ENCODE data around the gene MAGI1. TPM values are rescaled to one million over a fixed set of nuclear protein-coding genes. Genes with fewer than 3 reads are reported as not detected.

The MAGI1 gene
- total RNA-seq, 1 donor from 2014 or later, result 44.9 TPM

DNA sequence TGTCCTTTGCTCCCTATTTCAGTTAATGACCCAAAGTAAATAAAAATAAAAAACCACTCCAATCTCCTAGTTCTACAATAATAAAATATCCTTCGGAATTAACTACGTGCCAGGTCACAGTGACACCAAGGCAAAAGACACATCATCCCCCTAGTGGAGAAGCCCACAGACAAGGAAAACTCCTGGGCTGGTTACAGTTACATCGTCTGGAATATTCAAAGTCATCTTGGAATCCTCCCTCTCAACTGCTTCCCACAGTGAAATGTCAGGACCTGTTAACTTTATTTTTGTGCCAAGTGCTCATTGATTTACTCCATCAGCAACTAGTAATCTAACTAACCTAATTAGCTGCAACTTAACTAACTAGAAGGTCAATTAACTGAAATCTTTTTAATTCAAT is 349.3 kb downstream of the MAGI1 start:
- no peak for DNase-seq (ENCODE audit: extremely low read depth, low read depth, low spot score)

DNA sequence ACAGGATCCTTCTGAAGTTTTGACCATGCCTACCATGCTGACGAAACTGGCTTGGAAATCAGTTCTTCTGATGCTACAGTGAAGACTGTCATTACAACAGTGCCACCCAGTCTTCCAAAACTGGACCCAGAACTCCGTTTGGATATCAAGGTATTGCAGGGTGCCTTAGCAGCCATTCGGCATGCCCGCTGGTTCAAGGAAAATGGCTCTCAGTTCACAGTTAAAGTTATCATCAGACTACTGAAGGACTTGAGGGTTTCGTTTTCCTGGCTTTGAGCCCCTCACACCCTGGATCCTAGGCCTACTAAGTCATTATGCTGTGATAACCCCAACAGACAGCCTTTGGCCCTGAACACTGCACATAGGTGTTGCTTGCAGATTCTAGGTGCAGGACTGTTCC is 351.0 kb downstream of the MAGI1 start:
- DNase-seq (ENCODE audit: extremely low read depth, low read depth, low spot score), result no peak

DNA sequence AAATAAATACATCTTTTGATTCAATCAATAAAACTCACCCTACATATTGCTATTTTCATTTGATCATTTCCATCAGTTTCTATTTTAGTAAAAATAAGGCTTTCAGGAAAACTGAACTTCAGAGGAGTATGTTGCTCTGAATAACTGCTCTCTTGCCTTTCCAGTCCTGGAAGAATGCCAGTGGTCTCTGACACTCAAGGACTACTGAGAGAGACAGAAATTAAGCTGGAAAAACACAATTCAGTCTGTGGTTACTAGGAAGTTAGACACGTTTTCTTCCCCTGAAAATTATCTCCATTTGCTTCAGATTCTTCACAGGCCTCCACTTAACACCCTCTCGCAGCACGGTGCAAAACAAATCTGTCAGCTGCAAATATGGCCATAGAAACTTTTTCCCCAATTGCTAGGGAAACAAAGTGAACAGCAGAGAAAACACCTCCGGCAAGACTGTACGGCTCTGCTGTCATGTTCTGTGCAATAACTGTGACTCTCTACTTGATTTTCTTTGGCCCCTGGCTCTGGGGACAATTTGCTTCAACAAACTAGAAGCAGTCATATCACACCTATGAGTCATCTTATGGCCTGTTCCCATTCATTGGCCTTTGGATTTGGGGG is 353.0 kb downstream of the MAGI1 start:
- no peak for DNase-seq (ENCODE audit: extremely low read depth, low read depth, low spot score)

DNA sequence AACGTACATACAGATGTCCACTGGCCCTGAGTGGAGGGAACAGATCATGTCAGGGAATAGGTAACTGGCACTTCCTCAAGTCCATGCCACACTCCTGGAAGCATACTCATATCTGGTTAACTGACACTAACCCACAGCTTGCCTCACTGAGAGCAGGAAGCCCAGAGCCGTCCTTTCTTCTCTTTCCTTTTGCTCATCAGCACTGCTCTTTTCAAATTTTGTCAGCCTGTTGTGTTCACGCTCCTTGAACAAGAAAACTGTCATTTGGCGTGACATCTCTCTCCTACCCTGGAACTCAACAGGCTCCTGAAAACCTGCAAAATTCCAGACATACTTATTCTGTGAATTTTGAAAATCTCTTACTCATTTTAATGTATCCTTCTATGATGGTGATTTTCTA is 360.2 kb downstream of the MAGI1 start:
- DNase-seq (ENCODE audit: extremely low read depth, low read depth, low spot score), result no peak

DNA sequence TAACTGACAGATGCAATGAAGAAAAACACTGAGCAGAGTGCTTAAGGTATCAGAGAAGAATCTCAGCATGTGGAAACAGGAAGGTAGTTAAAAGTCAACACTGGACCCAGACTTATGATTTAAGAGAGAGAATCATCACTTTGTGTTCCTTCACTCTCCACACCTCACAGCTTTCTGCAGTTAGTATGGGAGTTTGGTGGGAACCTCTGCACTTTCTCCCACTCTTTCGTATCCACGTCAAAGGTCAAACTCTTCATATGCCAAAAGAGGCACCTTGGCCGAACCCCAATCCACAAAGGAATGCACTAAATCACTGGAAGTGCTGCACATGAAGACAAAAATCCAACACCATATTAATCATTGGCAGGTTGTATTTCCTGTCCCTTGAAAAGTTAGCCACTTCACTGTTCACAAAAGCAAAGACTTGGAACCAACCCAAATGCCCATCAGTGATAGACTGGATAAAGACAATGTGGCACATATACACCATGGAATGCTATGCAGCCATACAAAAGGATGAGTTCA is 361.2 kb downstream of the MAGI1 start:
- DNase-seq (ENCODE audit: extremely low read depth, low read depth, low spot score), result no peak

DNA sequence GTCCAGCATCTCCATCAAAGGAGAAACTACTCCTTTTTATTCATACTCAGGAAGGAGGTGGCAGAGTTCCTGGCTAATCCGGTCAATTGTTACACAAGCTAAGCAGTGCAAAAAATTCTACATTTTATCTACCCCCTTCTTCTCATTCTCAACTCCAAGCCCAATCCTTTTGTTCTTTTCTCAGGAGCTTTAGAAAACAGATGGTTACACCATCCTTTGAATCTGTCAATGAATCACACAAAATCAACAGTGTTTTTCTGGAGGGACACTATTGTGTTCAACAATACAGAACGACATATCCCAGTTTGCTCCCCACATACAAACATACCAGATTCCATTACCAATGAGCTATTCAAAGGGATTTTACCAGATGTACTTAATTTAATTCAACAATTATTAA is 362.1 kb downstream of the MAGI1 start:
- no peak for DNase-seq (ENCODE audit: extremely low read depth, low read depth, low spot score)

DNA sequence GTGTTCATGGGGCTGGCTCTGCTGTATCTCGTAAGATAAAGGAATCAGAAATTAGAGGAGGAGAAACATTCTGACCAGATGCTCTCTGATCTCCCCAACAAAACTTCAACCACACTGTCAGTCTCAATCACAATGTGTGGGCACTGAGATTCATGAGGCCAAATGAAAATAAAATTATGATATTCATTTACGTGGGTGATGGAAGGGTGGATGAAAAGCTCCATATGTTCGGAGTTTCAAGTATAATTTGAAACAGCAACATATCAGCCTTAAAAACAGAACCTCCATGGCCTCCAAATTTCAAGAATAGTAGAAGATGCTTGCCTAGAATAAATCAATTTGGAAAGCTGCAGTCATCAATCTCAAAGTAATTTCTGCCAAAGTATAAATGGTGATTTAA is 363.7 kb downstream of the MAGI1 start:
- no peak for DNase-seq (ENCODE audit: extremely low read depth, low read depth, low spot score)

DNA sequence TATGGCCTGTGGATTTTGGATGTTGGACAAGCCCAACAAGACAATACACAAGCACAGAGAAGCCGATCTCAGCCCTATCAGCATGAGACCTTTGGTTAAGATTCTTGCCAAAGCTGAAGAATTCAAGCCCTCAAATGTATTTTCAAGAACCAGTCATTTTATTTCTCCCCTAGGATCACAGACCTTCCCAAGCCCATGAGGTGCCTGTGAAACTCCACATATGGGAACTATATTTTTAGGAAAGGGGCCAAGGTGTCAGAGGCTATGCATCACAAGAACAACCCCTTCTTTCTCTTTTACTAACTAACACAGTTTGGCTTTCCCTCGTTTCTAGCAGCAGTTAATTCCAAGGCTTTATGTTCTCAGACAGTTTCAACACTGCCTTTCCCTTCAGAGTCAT is 364.5 kb downstream of the MAGI1 start:
- DNase-seq (ENCODE audit: extremely low read depth, low read depth, low spot score), result no peak

DNA sequence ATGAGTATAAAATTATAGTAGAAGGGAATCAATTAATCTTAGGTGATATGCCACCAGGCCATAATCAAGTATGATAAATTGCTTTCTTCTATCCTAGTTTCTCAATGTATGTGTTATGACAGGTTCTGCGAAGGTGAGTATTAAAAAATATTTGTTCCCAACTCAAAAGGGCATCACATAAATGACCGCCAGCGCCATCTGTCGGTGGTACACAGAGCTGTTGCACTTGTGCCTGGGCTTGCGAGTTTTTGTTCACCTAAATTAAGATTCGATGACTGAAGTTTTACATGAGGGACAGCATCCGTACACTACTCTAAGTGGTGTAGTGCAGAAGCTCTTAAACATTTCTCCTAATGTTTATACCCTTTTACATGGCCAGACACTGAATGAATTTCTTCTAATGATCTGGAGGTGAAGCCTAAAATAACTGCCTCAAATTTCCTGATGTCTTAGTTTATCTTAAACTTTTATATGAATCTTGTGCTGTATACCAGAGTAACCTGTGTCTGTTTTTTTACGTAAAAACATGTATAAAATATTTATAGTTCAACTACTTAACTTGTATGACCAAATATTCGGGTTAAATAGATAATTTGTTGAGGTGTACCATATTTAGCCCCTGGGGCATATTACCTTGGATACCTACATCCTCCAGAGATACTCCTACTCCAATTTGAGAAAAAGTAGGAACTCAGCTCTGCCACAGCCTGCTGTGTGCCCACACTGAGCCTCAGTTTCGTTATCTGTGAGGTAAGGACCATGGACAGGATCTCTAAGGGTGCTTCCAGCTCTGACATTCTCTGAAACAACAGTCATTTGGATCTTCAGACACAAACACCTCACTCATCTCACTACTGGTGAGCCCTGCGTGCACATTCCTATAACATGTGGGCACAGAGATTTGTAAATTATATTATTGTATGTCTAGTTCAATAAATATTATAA is 365.6 kb downstream of the MAGI1 start:
- DNase-seq (ENCODE audit: extremely low read depth, low read depth, low spot score), result no peak

DNA sequence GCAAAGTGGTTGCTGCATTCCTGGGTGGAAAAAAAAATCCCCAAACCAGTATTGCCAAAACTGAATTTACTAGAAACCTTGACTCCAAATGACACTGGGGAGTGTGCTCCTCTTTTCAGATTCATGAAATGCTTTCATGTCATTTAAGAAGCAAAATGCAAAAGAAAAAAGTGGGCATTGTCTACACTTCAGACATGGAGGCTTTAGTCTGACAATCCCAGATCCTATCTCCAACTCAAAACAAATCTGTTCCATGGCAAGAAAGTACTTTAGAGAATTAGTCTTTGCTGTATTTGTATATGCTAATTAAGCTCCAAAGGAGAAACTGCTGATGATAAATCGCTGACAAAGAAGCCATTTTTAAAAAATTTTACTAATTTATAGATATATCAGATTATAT is 366.7 kb downstream of the MAGI1 start:
- DNase-seq (ENCODE audit: extremely low read depth, low read depth, low spot score), result no peak

DNA sequence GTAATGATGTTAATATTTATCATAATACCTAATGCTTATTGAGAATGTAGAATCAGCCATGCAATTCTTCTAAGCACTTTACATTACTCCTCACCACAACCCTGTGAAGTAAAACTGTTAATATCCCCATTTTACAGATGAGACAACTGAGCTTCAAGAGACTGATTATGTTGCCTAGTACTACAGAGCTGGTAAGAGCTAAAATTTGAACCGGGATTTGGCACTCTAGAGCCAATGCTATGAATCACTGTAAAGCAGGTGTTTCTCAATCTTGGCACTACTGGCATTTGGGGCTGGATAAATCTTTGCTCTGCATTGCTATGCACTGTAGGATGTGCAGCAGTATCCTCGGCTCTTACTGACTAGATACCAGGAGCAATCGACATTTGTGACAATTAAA is 367.7 kb downstream of the MAGI1 start:
- DNase-seq (ENCODE audit: extremely low read depth, low read depth, low spot score), result no peak

DNA sequence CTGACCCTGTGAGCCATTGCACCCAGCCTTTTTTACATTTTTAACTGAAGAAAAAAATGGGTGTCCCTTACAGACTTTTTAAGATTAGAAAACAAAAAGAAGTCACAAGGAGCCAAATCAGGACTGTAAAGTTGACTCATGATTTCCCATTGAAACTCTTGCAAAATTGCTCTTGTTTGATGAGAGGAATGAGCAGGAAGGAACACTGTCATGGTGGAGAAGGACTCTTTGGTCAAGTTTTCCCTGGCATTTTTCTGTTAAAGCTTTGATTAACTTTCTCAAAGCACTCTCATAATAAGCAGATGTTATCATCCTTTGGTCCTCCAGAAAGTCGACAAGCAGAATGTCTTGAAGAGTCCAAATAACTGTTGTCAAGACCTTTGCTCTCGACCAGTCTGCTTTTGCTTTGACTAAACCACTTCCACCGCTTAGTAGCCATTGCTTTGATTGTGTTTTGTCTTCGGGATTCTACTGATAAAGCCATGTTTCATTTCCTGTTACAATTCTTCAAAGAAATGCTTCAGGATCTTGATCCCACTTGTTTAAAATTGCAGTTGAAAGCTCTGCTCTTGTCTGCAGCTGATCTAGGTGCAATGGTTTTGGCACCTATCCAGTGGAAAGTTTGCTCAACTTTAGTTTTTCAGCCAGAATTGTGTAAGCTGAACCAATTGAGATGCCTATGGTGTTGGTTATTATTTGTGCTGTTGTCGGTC is 369.4 kb downstream of the MAGI1 start:
- DNase-seq (ENCODE audit: extremely low read depth, low read depth, low spot score), result no peak

DNA sequence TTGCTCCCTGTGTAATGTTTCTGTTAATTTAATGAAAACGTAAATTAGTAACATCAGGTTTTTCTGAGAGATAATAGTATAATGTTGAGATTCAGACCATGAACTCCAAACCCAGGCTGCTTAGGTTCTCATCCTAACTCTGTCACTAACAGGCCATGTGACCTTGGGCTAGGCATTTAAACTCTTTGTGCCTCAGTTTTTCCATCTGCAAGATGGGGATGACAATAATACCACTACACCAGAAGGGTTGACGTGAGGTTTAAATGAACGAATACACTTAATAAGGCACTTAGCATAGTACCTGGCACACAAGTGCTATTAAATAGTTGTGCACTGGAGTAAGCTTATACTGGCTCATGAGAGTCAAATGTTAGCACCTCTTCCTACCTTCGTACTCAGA is 370.8 kb downstream of the MAGI1 start:
- DNase-seq (ENCODE audit: extremely low read depth, low read depth, low spot score), result no peak

DNA sequence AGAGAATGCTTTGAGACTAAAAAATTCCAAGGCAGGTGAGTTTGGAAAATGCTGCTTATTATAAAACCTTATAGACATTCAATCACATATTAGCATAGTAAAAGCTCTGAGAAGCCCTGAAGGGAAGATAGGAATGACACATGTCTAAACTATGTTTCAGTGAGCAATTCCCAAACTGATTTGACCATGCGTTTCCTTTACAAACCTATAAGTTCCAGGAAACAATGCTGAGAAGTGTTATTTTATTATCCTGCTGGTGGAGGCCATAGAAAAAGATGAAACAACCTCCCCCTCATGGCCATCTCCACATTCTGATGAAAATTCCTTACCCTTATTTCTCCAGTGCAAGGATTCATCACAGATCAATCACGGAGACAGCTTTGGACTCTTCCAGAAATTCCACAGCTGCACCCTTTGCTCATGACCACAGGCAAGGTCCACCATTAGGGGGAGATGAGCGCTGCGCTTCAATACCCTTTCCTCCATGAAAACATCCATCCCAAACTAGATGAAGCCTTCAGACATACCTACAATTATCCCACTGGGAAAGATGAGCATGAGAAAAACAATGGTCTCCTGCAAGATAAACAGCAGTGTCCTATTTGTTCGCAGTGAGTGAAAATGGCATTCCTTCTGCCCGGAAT is 372.1 kb downstream of the MAGI1 start:
- no peak for DNase-seq (ENCODE audit: extremely low read depth, low read depth, low spot score)

DNA sequence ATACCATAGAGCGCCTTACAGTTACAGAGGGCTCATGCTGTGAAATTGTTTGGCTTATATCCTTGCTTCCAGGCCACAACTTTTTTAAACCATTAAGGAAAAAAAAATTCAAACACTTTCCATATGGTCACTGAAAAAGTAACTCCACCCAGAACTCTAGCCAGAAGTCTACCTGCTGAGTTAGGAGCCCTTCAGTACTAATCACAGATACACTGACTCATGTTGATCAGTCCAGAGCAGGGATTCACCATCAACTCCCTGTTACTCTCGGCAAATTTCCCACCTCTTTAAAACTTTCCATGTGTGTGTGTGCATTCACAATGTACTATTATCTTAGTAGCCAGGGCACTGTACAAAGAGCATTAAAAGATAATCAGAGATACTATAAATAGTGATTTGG is 372.8 kb downstream of the MAGI1 start:
- DNase-seq (ENCODE audit: extremely low read depth, low read depth, low spot score), result no peak

DNA sequence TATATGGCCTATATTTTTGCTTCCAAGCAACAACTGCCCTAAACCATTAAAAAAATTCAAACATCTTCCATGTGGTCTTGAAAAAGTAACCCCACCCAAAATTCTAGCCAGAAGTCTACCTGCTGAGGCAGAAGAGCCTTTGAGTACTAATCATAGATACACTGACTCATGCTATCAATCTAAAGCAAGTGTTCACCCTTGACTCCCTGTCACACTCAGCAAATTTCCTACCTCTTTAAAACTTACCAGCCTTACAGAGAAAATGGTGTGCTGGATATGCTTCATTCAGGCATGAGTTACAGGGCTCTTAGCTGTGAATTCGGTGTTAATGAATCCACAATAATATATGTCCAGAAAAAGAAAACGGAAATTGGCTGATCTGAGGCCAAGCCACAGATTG is 373.8 kb downstream of the MAGI1 start:
- DNase-seq (ENCODE audit: extremely low read depth, low read depth, low spot score), result no peak

DNA sequence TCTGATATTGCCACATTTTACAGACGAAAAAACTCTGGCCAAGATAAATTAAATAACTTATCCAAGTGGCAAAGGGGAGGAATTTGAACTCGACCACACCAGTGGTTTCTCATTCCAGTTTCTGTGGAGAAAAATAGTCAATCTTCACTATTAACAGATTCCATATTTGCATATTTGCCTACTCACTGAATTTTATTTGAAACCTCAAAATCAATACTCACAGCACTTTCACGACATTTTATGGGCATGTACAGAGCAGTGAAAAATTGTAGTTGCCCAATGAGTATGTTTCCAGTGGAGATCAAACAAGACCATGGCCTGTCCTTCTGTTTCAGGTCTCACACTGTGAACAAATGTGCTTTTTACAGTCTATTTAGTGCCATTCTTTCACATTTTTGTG is 374.3 kb downstream of the MAGI1 start:
- DNase-seq (ENCODE audit: extremely low read depth, low read depth, low spot score), result no peak

DNA sequence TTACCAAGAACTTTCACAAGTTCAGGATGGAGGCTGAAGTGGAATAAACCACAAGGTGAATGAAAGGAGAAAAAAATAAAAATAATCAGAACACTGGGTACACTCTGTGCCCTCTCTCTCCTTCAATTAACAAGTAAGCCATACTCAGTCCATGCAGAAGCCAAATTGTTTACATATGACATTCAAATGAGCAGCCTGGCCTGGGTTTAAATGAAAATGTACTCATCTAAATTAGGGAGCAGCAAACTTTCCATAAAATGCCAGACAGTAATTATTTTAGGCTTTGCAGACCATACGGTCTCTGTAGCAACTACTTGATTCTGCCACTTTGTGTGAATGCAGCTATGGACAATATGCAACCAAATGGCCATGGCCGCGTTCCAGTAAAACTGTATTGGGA is 376.6 kb downstream of the MAGI1 start:
- no peak for DNase-seq (ENCODE audit: extremely low read depth, low read depth, low spot score)

DNA sequence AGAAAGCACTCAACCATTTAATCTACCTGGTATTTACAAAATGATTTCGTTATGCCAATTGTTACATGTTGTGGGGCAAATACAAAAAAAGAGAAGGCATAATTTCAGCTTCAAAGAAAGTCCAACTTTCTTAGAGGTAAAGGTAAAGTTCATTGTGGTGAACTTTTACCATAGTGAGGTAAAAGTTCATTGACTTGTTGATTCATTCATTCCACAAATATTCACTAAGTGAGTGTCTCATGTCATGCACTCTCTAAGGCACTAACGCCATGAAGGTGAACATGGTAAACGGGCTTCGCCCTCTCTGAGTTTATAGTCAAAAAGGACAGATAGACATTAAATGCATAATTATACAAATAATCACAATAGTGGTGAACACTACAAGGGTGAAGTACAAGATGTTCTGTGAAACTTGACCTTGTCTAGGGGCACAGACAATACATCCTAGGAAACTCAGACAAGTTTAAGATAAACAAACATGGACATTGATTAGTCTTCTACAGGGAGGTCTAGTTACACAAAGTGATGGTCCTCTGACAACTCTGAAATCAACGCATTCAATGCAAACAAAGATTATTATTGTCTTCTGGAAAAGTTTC is 378.6 kb downstream of the MAGI1 start:
- no peak for DNase-seq (ENCODE audit: extremely low read depth, low read depth, low spot score)

DNA sequence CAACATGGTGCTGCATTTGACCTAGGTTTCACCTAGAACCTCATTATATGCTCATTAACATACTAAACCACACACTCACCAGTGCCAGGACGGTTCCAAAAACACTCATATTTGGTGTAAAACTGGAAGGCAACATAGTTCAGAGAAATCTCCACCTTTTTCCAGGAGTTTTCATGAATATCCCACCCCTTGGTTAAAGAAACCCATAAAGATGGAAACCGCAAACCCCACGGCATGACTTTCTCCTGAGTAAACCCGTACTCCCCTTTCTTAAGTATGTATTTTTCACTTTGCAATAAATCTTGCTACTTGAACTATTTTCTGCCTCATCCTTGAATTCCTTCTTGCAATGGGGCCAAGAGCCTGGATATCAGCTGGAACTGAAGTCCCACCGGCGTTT is 379.3 kb downstream of the MAGI1 start:
- no peak for DNase-seq (ENCODE audit: extremely low read depth, low read depth, low spot score)

DNA sequence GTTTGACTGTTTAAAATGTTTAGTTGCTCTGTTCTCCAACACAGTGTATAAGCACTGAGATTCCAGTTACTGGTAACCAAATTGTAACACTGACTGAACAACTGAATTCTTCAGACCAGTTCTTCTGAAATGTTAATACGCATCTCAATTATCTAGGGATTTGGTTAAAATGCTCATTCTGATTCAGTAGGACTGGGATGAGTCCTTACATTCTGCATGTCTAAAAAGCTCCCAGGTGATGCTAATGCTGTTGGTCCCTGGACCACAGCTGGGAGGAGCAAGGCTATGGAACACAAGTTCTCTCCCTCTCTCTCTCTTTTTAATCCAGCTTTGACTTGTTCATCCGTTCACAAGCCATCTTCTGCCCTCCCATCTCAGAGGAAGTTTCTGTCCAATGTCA is 380.3 kb downstream of the MAGI1 start:
- no peak for DNase-seq (ENCODE audit: extremely low read depth, low read depth, low spot score)

All from glomerular endothelial cell (primary cell).